Astrocyte (in vitro differentiated cells and primary cell): ENCODE results near the gene HOXC9. TPM values are rescaled to one million over a fixed set of nuclear protein-coding genes. Genes with fewer than 3 reads are reported as not detected.

Experiments
- DNase-seq: peaks from one replicate; pipeline ENCODE4 v3.0.0-alpha.2; 2010; ENCODE audit warnings: low read depth
- FAIRE-seq: peaks from 2 replicates; lab custom pipeline; 2011; peaks lifted over from hg19 to GRCh38; lab: Jason Lieb, UNC
- H2AFZ ChIP-seq: 2 replicates; pipeline ENCODE4 v1.6.0; 2012; ENCODE audit warnings: low read depth, low read length, inconsistent platforms
- H3K27ac ChIP-seq: 2 replicates; pipeline ENCODE4 v1.5.1; 2011; ENCODE audit warnings: low read depth, low read length, inconsistent platforms
- H3K27me3 ChIP-seq: 2 replicates; pipeline ENCODE4 v1.6.0; 2011; ENCODE audit warnings: low read length, inconsistent platforms; ENCODE audit not compliant: insufficient read depth
- H3K36me3 ChIP-seq: 2 replicates; pipeline ENCODE4 v1.5.1; 2011; ENCODE audit warnings: low read length, inconsistent platforms; ENCODE audit not compliant: insufficient read depth
- H3K4me1 ChIP-seq: 2 replicates; pipeline ENCODE4 v1.5.1; 2011; ENCODE audit warnings: low read length, inconsistent platforms; ENCODE audit not compliant: insufficient read depth
- H3K4me2 ChIP-seq: 2 replicates; pipeline ENCODE4 v1.6.0; 2012; ENCODE audit warnings: low read length, inconsistent platforms
- H3K4me3 ChIP-seq: 2 replicates; pipeline ENCODE4 v1.5.1; 2011; ENCODE audit warnings: low read depth, mild to moderate bottlenecking, low read length, inconsistent platforms; ENCODE audit not compliant: insufficient read depth
- H3K79me2 ChIP-seq: 2 replicates; pipeline ENCODE4 v1.6.0; 2012; ENCODE audit warnings: mild to moderate bottlenecking, low read length, inconsistent platforms; ENCODE audit not compliant: insufficient read depth
- H3K9ac ChIP-seq: 2 replicates; pipeline ENCODE4 v1.6.0; 2012; ENCODE audit warnings: mild to moderate bottlenecking, low read length, inconsistent platforms
- H3K9me3 ChIP-seq: 2 replicates; pipeline ENCODE4 v1.5.1; 2012; ENCODE audit warnings: low read depth, mild to moderate bottlenecking, low read length, inconsistent platforms; ENCODE audit not compliant: insufficient read depth
- H4K20me1 ChIP-seq: 2 replicates; pipeline ENCODE4 v1.6.0; 2012; ENCODE audit warnings: low read length, inconsistent platforms; ENCODE audit not compliant: insufficient read depth
- H3K27ac Mint-ChIP-seq: one replicate; pipeline ENCODE4 v1.8.0; 2021; ENCODE audit warnings: mild to moderate bottlenecking, mixed read lengths; ENCODE audit not compliant: unreplicated experiment
- H3K27me3 Mint-ChIP-seq: one replicate; pipeline ENCODE4 v1.8.0; 2021; ENCODE audit warnings: low read depth, mixed read lengths; ENCODE audit not compliant: unreplicated experiment
- H3K36me3 Mint-ChIP-seq: one replicate; pipeline ENCODE4 v1.8.0; 2021; ENCODE audit warnings: low read depth, mixed read lengths; ENCODE audit not compliant: unreplicated experiment
- H3K4me1 Mint-ChIP-seq: one replicate; pipeline ENCODE4 v1.8.0; 2021; ENCODE audit warnings: low read depth, mixed read lengths; ENCODE audit not compliant: unreplicated experiment
- H3K4me3 Mint-ChIP-seq: one replicate; pipeline ENCODE4 v1.8.0; 2021; ENCODE audit warnings: mild to moderate bottlenecking, moderate library complexity, mixed read lengths; ENCODE audit not compliant: unreplicated experiment
- H3K9me3 Mint-ChIP-seq: one replicate; pipeline ENCODE4 v1.8.0; 2021; ENCODE audit warnings: mild to moderate bottlenecking, mixed read lengths; ENCODE audit not compliant: unreplicated experiment
- CTCF ChIP-seq: IDR thresholded peaks from 2 replicates; pipeline ENCODE4 v1.5.1; 2011; ENCODE audit warnings: low read depth, mild to moderate bottlenecking, inconsistent platforms, low read length, moderate library complexity; ENCODE audit not compliant: insufficient read depth
- EZH2 ChIP-seq: IDR thresholded peaks from 2 replicates; pipeline ENCODE4 v1.6.1; 2012; ENCODE audit warnings: mild to moderate bottlenecking, low read length, inconsistent platforms; ENCODE audit not compliant: insufficient read depth
- total RNA-seq: library from RNA; stranded (reverse); gene quantifications from 2 replicates; pipeline ENCODE4 v1.2.1, GENCODE V29; 2021

HOXC9 gene
- total RNA-seq, 1 donor from 2014 or later = not detected

GRCh38 chr12:53991077-53991460 is 8.9 kb upstream of the HOXC9 start:
- TF ChIP-seq EZH2 = no peak
- TF ChIP-seq CTCF = no peak
- Mint-ChIP-seq H3K27ac (no peak overlapping the region), H3K27me3 (peaks cover 91% of the 10 kb centered on the region), H3K4me1 (no peaks in the 10 kb centered on the region), H3K9me3 (peaks cover 35% of the 10 kb centered on the region), H3K4me3 (no peak overlapping the region), H3K36me3 (no peaks in the 10 kb centered on the region)
- Histone ChIP-seq H3K4me2 (no peak overlapping the region), H3K9me3 (peaks cover 10% of the 10 kb centered on the region), H4K20me1 (no peaks in the 10 kb centered on the region), H3K27me3 (peaks cover 98% of the 10 kb centered on the region), H2AFZ (no peak overlapping the region), H3K9ac (no peak overlapping the region), H3K4me3 (no peak overlapping the region), H3K36me3 (no peaks in the 10 kb centered on the region), H3K27ac (no peak overlapping the region), H3K4me1 (peaks cover 4% of the 10 kb centered on the region), H3K79me2 (no peaks in the 10 kb centered on the region)
- DNase-seq (no peak), FAIRE-seq (no peak)

- TF ChIP-seq EZH2 = no peak
- TF ChIP-seq CTCF = no peak
- no peak overlapping the region for H3K4me3 Mint-ChIP-seq
- no peak overlapping the region for H3K4me3 ChIP-seq
- no peak for DNase-seq
- no peak overlapping the region for H2AFZ ChIP-seq
- H3K4me1 Mint-ChIP-seq = no peaks in the 10 kb centered on the region
- H3K27me3 Mint-ChIP-seq = peaks cover 90% of the 10 kb centered on the region
- peaks cover 30% of the 10 kb centered on the region for H3K9me3 Mint-ChIP-seq
- H3K9me3 ChIP-seq = peaks cover 10% of the 10 kb centered on the region
- H3K36me3 Mint-ChIP-seq = no peaks in the 10 kb centered on the region
- H3K27me3 ChIP-seq = peaks cover 97% of the 10 kb centered on the region
- H3K27ac ChIP-seq = no peak overlapping the region
- no peak for FAIRE-seq
- no peaks in the 10 kb centered on the region for H4K20me1 ChIP-seq
- no peaks in the 10 kb centered on the region for H3K79me2 ChIP-seq
- no peak overlapping the region for H3K9ac ChIP-seq
- peaks cover 4% of the 10 kb centered on the region for H3K4me1 ChIP-seq
- H3K36me3 ChIP-seq = no peaks in the 10 kb centered on the region
- no peak overlapping the region for H3K27ac Mint-ChIP-seq
- H3K4me2 ChIP-seq = no peak overlapping the region
Observed at GRCh38 chr12:53992377-53992889, 7.5 kb upstream of the HOXC9 start.

- FAIRE-seq = no peak
- no peaks in the 10 kb centered on the region for H4K20me1 ChIP-seq
- peak overlapping the region; percentile 47 for H3K27ac Mint-ChIP-seq
- H3K9me3 ChIP-seq = peaks cover 10% of the 10 kb centered on the region
- H3K27me3 Mint-ChIP-seq = peaks cover 90% of the 10 kb centered on the region
- no peaks in the 10 kb centered on the region for H3K79me2 ChIP-seq
- peaks cover 4% of the 10 kb centered on the region for H3K4me1 ChIP-seq
- H3K4me3 Mint-ChIP-seq = no peak overlapping the region
- H3K4me1 Mint-ChIP-seq = no peaks in the 10 kb centered on the region
- no peak overlapping the region for H2AFZ ChIP-seq
- H3K27me3 ChIP-seq = peaks cover 96% of the 10 kb centered on the region
- no peak overlapping the region for H3K27ac ChIP-seq
- H3K4me3 ChIP-seq = no peak overlapping the region
- no peak overlapping the region for H3K4me2 ChIP-seq
- H3K36me3 Mint-ChIP-seq = no peaks in the 10 kb centered on the region
- peaks cover 32% of the 10 kb centered on the region for H3K9me3 Mint-ChIP-seq
- H3K9ac ChIP-seq = no peak overlapping the region
- no peaks in the 10 kb centered on the region for H3K36me3 ChIP-seq
- no peak for TF ChIP-seq EZH2
- TF ChIP-seq CTCF = no peak
- no peak for DNase-seq
Observed at GRCh38 chr12:53993162-53994008, 6.6 kb upstream of the HOXC9 start.
